Measurements from ENCODE around the gene SLC25A10.

SLC25A10 gene

DNA sequence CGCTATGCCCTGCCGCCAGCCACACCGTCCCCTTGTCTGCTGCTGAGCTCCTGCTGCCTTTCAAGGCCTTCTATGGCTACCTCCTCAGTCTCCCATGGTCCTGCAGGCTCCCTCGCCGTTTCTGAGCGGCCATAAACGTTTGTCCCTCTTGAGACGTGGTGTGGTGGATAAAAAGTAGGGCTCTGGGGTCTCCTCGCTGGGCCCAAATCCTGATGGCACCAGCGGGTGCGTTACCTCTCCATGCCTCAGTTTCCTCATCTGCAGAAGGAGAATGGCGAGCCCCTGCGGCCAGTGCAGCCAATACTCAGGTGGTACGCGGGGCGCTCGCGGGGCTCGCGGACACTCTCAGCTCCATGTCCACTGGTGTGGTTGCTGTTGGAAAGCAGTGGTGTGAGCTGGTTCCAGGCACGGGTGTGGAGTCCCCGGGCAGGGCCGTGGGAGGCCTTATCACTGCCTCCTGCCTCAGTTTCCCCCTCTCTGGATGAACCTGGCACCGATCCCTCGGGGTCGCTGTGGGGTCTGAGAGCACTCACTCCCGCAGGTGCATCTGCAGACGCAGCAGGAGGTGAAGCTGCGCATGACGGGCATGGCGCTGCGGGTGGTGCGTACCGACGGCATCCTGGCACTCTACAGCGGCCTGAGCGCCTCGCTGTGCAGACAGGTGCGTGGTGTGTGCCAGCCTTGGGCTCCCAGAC lies 2.5 kb downstream of the SLC25A10 start:
- Histone ChIP-seq H3K36me3 (ENCODE audit: control insufficient read depth in 2 of 2, insufficient read depth in 1 of 2, low read length in 2 of 2) (peaks cover 9 to 57% of the 10 kb centered on the region in 2 experiments; a peak in 2 of 3 replicates), H3K4me3 (ENCODE audit: low read depth, low read length) (no peak overlapping the region), H3K9me3 (ENCODE audit: control insufficient read depth, insufficient read depth, low read depth, low read length) (no peaks in the 10 kb centered on the region), H3K4me1 (ENCODE audit: control insufficient read depth, insufficient read depth, low read length) (peaks cover 9% of the 10 kb centered on the region; the same call in 1 of the 2 replicates), H3K27ac (ENCODE audit: extremely low read depth, low read depth, low read length) (no peak overlapping the region)
- POLR2A ChIA-PET: interaction anchor here (0.6 to 6.4 kb wide), 6 partner anchors 8 to 283 kb away, joined by 3 to 55 read pairs (median 4); partner anchors contain the start of genes ARL16, HGS and MRPL12
- TF ChIP-seq, protein P1, sequence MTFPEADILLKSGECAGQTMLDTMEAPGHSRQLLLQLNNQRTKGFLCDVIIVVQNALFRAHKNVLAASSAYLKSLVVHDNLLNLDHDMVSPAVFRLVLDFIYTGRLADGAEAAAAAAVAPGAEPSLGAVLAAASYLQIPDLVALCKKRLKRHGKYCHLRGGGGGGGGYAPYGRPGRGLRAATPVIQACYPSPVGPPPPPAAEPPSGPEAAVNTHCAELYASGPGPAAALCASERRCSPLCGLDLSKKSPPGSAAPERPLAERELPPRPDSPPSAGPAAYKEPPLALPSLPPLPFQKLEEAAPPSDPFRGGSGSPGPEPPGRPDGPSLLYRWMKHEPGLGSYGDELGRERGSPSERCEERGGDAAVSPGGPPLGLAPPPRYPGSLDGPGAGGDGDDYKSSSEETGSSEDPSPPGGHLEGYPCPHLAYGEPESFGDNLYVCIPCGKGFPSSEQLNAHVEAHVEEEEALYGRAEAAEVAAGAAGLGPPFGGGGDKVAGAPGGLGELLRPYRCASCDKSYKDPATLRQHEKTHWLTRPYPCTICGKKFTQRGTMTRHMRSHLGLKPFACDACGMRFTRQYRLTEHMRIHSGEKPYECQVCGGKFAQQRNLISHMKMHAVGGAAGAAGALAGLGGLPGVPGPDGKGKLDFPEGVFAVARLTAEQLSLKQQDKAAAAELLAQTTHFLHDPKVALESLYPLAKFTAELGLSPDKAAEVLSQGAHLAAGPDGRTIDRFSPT (tag by site-specific recombination; IDR thresholded peaks at IDR 0.05): 0 out of 2 replicates have a peak, but pooled peaks have one; percentile 40
- TF ChIP-seq RBAK (tag by site-specific recombination; IDR thresholded peaks at IDR 0.05) (no peak), ZNF610 (tag by site-specific recombination; IDR thresholded peaks at IDR 0.05; ENCODE audit: borderline replicate concordance) (no peak), ZNF311 (tag by site-specific recombination; IDR thresholded peaks at IDR 0.05; ENCODE audit: borderline replicate concordance) (no peak), ZNF48 (tag by site-specific recombination; IDR thresholded peaks at IDR 0.05) (no peak), ZNF274 (IDR thresholded peaks at IDR 0.05; ENCODE audit: low read length) (no peak), ZNF274 (tag by site-specific recombination; IDR thresholded peaks at IDR 0.05; ENCODE audit: borderline replicate concordance) (no peak), KLF1 (tag by site-specific recombination; IDR thresholded peaks at IDR 0.05) (no peak), KLF10 (tag by site-specific recombination; IDR thresholded peaks at IDR 0.05) (no peak)
- TF ChIP-seq, protein P2, sequence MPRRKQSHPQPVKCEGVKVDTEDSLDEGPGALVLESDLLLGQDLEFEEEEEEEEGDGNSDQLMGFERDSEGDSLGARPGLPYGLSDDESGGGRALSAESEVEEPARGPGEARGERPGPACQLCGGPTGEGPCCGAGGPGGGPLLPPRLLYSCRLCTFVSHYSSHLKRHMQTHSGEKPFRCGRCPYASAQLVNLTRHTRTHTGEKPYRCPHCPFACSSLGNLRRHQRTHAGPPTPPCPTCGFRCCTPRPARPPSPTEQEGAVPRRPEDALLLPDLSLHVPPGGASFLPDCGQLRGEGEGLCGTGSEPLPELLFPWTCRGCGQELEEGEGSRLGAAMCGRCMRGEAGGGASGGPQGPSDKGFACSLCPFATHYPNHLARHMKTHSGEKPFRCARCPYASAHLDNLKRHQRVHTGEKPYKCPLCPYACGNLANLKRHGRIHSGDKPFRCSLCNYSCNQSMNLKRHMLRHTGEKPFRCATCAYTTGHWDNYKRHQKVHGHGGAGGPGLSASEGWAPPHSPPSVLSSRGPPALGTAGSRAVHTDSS (tag by site-specific recombination; IDR thresholded peaks at IDR 0.05): no peak
- CTCF ChIA-PET: interaction anchor here (1.7 to 2.6 kb wide), 2 partner anchors 11 to 17 kb away, joined by 5 to 13 read pairs; no protein-coding TSS in a partner anchor

DNA sequence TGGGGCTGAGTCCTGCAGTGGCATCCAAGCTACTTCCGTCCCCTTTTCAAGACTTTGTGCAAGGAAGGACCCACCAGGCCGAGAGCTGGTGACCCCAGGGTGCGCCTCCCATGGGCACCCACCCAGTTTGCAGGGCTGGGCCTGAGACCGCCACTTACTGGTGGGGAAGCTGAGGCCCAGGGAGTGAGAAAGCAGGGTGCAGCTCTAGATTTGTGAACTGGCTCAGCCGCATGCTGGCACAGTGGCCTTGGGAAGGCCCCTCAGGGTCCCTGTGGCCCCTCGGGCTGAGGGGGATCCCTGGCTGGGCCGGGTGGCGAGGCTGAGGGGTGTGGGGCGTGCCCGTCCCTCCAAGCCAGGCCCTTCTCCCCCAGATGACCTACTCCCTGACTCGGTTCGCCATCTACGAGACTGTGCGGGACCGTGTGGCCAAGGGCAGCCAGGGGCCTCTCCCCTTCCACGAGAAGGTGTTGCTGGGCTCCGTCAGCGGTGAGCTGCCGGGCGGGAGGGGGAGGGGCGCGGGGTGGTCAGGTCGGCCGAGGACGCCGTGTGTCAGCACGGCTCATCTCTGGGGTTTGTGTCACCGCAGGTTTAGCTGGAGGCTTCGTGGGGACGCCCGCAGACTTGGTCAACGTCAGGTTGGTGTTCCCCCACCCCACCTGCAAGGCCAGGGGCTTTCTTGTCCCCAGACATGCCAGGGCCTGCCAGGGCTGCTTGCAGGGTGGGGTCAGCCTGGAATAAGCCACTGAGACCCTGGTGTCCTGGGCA lies 3.2 kb downstream of the SLC25A10 start:
- ChIA-PET POLR2A (interaction anchor here (0.6 to 6.4 kb wide), 6 partner anchors 8 to 941 kb away, joined by 4 to 55 read pairs (median 5); partner anchors contain the start of genes ARL16, HGS and MRPL12), CTCF (interaction anchor here (0.7 kb wide), 1 partner anchor 12 kb away, joined by 4 read pairs; no protein-coding TSS in a partner anchor)
- Histone ChIP-seq H3K4me3 (ENCODE audit: low read depth, low read length) (no peak overlapping the region), H3K27ac (ENCODE audit: extremely low read depth, low read depth, low read length) (no peak overlapping the region), H3K36me3 (ENCODE audit: control insufficient read depth in 2 of 2, insufficient read depth in 1 of 2, low read length in 2 of 2) (peaks cover 9 to 64% of the 10 kb centered on the region in 2 experiments; a peak in 2 of 3 replicates), H3K9me3 (ENCODE audit: control insufficient read depth, insufficient read depth, low read depth, low read length) (no peaks in the 10 kb centered on the region), H3K4me1 (ENCODE audit: control insufficient read depth, insufficient read depth, low read length) (peaks cover 9% of the 10 kb centered on the region; the same call in 1 of the 2 replicates)
- no peak for TF ChIP-seq ZNF426 (tag by site-specific recombination; IDR thresholded peaks at IDR 0.05)
- peak; percentile 34; the same call in 1 of the 2 replicates for TF ChIP-seq GLIS2 (tag by site-specific recombination; IDR thresholded peaks at IDR 0.05)
- TF ChIP-seq, protein P1 (tag by site-specific recombination; IDR thresholded peaks at IDR 0.05): peak; percentile 11; the same call in 1 of the 2 replicates
